IMR-90 (cell line): ENCODE measurements around the gene PIR.

Experiments used
- CEBPB ChIP-seq: IDR thresholded peaks from 2 replicates; pipeline ENCODE4 v1.6.1; 2012; ENCODE audit warnings: low read depth, low read length, improper control_type of control experiment
- CTCF ChIP-seq: conservative IDR thresholded peaks from 2 replicates; pipeline ENCODE4 v1.5.1; 2012; ENCODE audit warnings: mild to moderate bottlenecking, low read depth, low read length, improper control_type of control experiment
- FOS ChIP-seq: fragments of 150-350 bp; IDR thresholded peaks from 2 replicates; pipeline ENCODE4 v1.6.1; 2016; ENCODE audit warnings: low read depth, low read length
- MAFK ChIP-seq: IDR thresholded peaks from 2 replicates; pipeline ENCODE4 v1.6.1; 2012; ENCODE audit warnings: low read depth, low read length, improper control_type of control experiment
- MAZ ChIP-seq: IDR thresholded peaks from 2 replicates; pipeline ENCODE4 v1.6.1; 2012; ENCODE audit warnings: low read depth, mild to moderate bottlenecking, low read length, improper control_type of control experiment, moderate library complexity, borderline replicate concordance
- NFE2L2 ChIP-seq: fragments of 150-350 bp; IDR thresholded peaks from 2 replicates; pipeline ENCODE4 v1.6.1; 2016; ENCODE audit warnings: low read depth, mild to moderate bottlenecking, low read length
- POLR2A ChIP-seq: IDR thresholded peaks from 2 replicates; pipeline ENCODE4 v1.6.1; 2012; ENCODE audit warnings: mild to moderate bottlenecking, low read depth, low read length
- RAD21 ChIP-seq: IDR thresholded peaks from 2 replicates; pipeline ENCODE4 v1.6.1; 2012; ENCODE audit warnings: low read length, improper control_type of control experiment
- RFX5 ChIP-seq: IDR thresholded peaks from 2 replicates; pipeline ENCODE4 v1.8.0; 2012; ENCODE audit warnings: low read depth, mild to moderate bottlenecking, low read length, moderate library complexity
- SMC3 ChIP-seq: fragments of 150-350 bp; IDR thresholded peaks from 2 replicates; pipeline ENCODE4 v1.6.1; 2016; ENCODE audit warnings: low read depth, mild to moderate bottlenecking, antibody characterized with exemption, low read length, moderate library complexity
- USF2 ChIP-seq: fragments of 150-350 bp; IDR thresholded peaks from 2 replicates; pipeline ENCODE4 v1.6.1; 2017; ENCODE audit warnings: mild to moderate bottlenecking, antibody characterized with exemption, low read length, low read depth

- TF ChIP-seq FOS (no peak), CTCF (no peak), USF2 (no peak), POLR2A (no peak), SMC3 (no peak), RFX5 (no peak), RAD21 (no peak), MAFK (no peak), MAZ (no peak), NFE2L2 (no peak), CEBPB (no peak)
Measured at GRCh38 chrX:15492469-15492868, 664 bp downstream of the PIR start.
